ENCODE data around the gene PACRG.

Gene PACRG

GRCh38 chr6:163014736-163015135, 287.0 kb downstream of the PACRG start:
- DNase-seq (ENCODE audit: low spot score), result no peak

GRCh38 chr6:163017801-163018200, 290.0 kb downstream of the PACRG start:
- no peak for DNase-seq (ENCODE audit: low spot score)

GRCh38 chr6:163019926-163020325, 292.2 kb downstream of the PACRG start:
- DNase-seq (ENCODE audit: low spot score), result no peak

GRCh38 chr6:163021054-163021453, 293.3 kb downstream of the PACRG start:
- no peak for DNase-seq (ENCODE audit: low spot score)

GRCh38 chr6:163023700-163024099, 295.9 kb downstream of the PACRG start:
- DNase-seq (ENCODE audit: low spot score), result no peak

- no peak for DNase-seq (ENCODE audit: low spot score)
Measured at GRCh38 chr6:163026893-163027292, 299.1 kb downstream of the PACRG start.

GRCh38 chr6:163030980-163031379, 303.2 kb downstream of the PACRG start:
- DNase-seq (ENCODE audit: low spot score), result no peak

- DNase-seq (ENCODE audit: low spot score), result no peak
Measured at GRCh38 chr6:163031931-163032330, 304.2 kb downstream of the PACRG start.

GRCh38 chr6:163036160-163036645, 308.4 kb downstream of the PACRG start:
- DNase-seq (ENCODE audit: low spot score), result no peak

GRCh38 chr6:163038317-163038716, 310.5 kb downstream of the PACRG start:
- no peak for DNase-seq (ENCODE audit: low spot score)

- DNase-seq (ENCODE audit: low spot score), result no peak
Measured at GRCh38 chr6:163048345-163048744, 320.6 kb downstream of the PACRG start.

GRCh38 chr6:163053667-163054344, 326.0 kb downstream of the PACRG start:
- no peak for DNase-seq (ENCODE audit: low spot score)

GRCh38 chr6:163054641-163055040, 326.9 kb downstream of the PACRG start:
- no peak for DNase-seq (ENCODE audit: low spot score)

- no peak for DNase-seq (ENCODE audit: low spot score)
Measured at GRCh38 chr6:163057260-163057659, 329.5 kb downstream of the PACRG start.

- no peak for DNase-seq (ENCODE audit: low spot score)
Measured at GRCh38 chr6:163062790-163063189, 335.0 kb downstream of the PACRG start.

GRCh38 chr6:163063561-163063960, 335.8 kb downstream of the PACRG start:
- no peak for DNase-seq (ENCODE audit: low spot score)

- no peak for DNase-seq (ENCODE audit: low spot score)
Measured at GRCh38 chr6:163064397-163064796, 336.6 kb downstream of the PACRG start.

- DNase-seq (ENCODE audit: low spot score), result no peak
Measured at GRCh38 chr6:163066200-163066599, 338.4 kb downstream of the PACRG start.

GRCh38 chr6:163077134-163077533, 349.4 kb downstream of the PACRG start:
- DNase-seq (ENCODE audit: low spot score), result no peak

GRCh38 chr6:163078712-163079111, 350.9 kb downstream of the PACRG start:
- no peak for DNase-seq (ENCODE audit: low spot score)

- DNase-seq (ENCODE audit: low spot score), result no peak
Measured at GRCh38 chr6:163080228-163080627, 352.5 kb downstream of the PACRG start.

- DNase-seq (ENCODE audit: low spot score), result no peak
Measured at GRCh38 chr6:163083141-163083540, 355.4 kb downstream of the PACRG start.

GRCh38 chr6:163085426-163085825, 357.7 kb downstream of the PACRG start:
- no peak for DNase-seq (ENCODE audit: low spot score)

All from GM03348 (cell line).